GM15510 (cell line): ENCODE measurements around the gene DYNC1I1.

ENCODE experiments used
- POLR2A ChIP-seq: IDR thresholded peaks from 3 replicates; pipeline ENCODE4 v1.6.1; 2011; ENCODE audit warnings: borderline replicate concordance; ENCODE audit not compliant: insufficient read length; ENCODE audit errors: extremely low read depth

DYNC1I1 gene

GRCh38 chr7:95865716-95866371 is 93.5 kb downstream of the DYNC1I1 start:
- no peak for TF ChIP-seq POLR2A

- no peak for TF ChIP-seq POLR2A
These were observed 95.0 kb downstream of the DYNC1I1 start for GRCh38 chr7:95867309-95867708.

GRCh38 chr7:95871075-95871848 is 98.9 kb downstream of the DYNC1I1 start:
- TF ChIP-seq POLR2A: no peak

- TF ChIP-seq POLR2A: no peak
These were observed 99.5 kb downstream of the DYNC1I1 start for GRCh38 chr7:95871896-95872295.

- no peak for TF ChIP-seq POLR2A
These were observed 101.8 kb downstream of the DYNC1I1 start for GRCh38 chr7:95874129-95874528.

GRCh38 chr7:95874541-95875265 is 102.3 kb downstream of the DYNC1I1 start:
- TF ChIP-seq POLR2A: no peak

GRCh38 chr7:95875519-95875918 is 103.2 kb downstream of the DYNC1I1 start:
- TF ChIP-seq POLR2A: no peak

GRCh38 chr7:95878677-95879076 is 106.3 kb downstream of the DYNC1I1 start:
- no peak for TF ChIP-seq POLR2A

- TF ChIP-seq POLR2A: no peak
These were observed 109.2 kb downstream of the DYNC1I1 start for GRCh38 chr7:95881597-95881996.

GRCh38 chr7:95883217-95883616 is 110.9 kb downstream of the DYNC1I1 start:
- no peak for TF ChIP-seq POLR2A

GRCh38 chr7:95886501-95887090 is 114.2 kb downstream of the DYNC1I1 start:
- no peak for TF ChIP-seq POLR2A

GRCh38 chr7:95893484-95893883 is 121.1 kb downstream of the DYNC1I1 start:
- no peak for TF ChIP-seq POLR2A

GRCh38 chr7:95897557-95898251 is 125.3 kb downstream of the DYNC1I1 start:
- no peak for TF ChIP-seq POLR2A

GRCh38 chr7:95899919-95900513 is 127.7 kb downstream of the DYNC1I1 start:
- TF ChIP-seq POLR2A: no peak
